ENCODE data around the gene NDUFB2.

- TF ChIP-seq CTCF (IDR thresholded peaks at IDR 0.05 in 8 of 11, conservative IDR thresholded peaks at IDR 0.05 in 3 of 11) (peak in 1 of 11 experiments; percentile 23), POLR2AphosphoS5 (IDR thresholded peaks at IDR 0.05) (no peak)
Measured at GRCh38 chr7:140726281-140726680, 29.8 kb downstream of the NDUFB2 start.

All from spleen (tissue), 7 donors.